Measurements from ENCODE around the gene NFATC3.

Gene NFATC3

DNA sequence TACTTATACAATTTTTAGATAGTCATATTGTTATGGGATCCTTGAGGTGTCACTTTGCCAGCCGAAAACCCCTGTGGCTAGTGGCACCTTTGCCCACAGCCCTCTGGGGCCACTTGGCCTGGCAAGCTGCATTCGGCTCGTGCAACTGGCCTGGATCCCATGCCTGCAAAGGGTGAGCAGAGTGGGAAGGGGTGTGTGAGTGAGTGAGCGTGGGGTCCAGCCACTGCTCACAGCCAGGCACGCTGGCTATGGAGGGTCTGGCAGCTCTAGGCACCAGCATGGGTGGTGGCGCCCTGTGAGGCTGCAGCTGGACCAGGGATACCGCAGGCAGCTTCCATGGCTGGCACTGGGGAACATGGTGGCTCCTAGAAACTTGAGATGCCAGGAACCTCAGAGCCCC, 101.7 kb downstream of the NFATC3 start:
- no peak for DNase-seq (ENCODE audit: low read depth in 2 of 2)

GRCh38 chr16:68187505-68187904, 102.3 kb downstream of the NFATC3 start:
- no peak for DNase-seq (ENCODE audit: low read depth in 2 of 2)

- no peak for DNase-seq (ENCODE audit: low read depth in 2 of 2)
Observed at GRCh38 chr16:68188170-68188569, 103.0 kb downstream of the NFATC3 start.

DNA sequence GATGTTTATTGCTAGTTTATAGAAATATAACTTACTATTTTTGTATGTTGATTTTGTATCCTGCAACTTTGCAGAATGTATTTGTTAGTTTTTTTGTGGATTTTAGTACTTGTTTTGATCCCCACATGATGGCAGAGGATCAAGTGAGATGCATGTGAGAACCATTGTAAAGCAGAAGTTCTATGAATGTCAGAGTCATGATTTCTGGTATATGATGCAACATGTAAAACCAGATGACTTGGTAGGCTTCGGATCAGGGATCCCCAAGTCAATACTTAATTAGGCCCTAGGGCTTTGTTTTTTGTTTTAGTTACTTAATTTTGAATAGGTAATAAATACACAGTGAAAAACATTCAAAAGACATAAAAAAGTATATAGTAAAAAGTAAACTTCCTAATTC, 104.9 kb downstream of the NFATC3 start:
- DNase-seq (ENCODE audit: low read depth in 2 of 2) = no peak

DNA sequence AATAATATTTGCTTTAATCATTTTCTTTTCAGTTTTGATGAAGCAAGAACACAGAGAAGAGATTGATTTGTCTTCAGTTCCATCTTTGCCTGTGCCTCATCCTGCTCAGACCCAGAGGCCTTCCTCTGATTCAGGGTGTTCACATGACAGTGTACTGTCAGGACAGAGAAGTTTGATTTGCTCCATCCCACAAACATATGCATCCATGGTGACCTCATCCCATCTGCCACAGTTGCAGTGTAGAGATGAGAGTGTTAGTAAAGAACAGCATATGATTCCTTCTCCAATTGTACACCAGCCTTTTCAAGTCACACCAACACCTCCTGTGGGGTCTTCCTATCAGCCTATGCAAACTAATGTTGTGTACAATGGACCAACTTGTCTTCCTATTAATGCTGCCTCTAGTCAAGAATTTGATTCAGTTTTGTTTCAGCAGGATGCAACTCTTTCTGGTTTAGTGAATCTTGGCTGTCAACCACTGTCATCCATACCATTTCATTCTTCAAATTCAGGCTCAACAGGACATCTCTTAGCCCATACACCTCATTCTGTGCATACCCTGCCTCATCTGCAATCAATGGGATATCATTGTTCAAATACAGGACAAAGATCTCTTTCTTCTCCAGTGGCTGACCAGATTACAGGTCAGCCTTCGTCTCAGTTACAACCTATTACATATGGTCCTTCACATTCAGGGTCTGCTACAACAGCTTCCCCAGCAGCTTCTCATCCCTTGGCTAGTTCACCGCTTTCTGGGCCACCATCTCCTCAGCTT, 105.8 kb downstream of the NFATC3 start:
- DNase-seq (ENCODE audit: low read depth in 2 of 2) = no peak

GRCh38 chr16:68194251-68194650, 109.1 kb downstream of the NFATC3 start:
- DNase-seq (ENCODE audit: low read depth in 2 of 2) = no peak

DNA sequence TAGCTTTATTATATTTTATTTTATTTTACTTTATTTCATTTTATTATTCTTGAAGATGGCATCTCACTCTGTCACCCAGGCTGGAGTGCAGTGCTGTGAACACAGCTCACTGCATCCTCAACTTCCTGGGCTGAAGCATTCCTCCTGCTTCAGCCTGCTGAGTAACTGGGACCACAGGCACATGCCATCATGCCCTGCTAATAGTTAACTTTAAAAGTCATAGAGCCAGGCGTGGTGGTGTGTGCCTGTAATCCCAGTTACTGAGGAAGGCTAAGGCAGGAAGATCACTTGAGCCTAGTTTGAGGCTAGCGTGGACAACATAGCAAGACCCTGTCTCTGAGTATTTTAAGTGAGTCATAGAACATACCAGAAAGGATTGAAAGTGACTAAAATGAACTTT, 112.1 kb downstream of the NFATC3 start:
- no peak for DNase-seq (ENCODE audit: low read depth in 2 of 2)

DNA sequence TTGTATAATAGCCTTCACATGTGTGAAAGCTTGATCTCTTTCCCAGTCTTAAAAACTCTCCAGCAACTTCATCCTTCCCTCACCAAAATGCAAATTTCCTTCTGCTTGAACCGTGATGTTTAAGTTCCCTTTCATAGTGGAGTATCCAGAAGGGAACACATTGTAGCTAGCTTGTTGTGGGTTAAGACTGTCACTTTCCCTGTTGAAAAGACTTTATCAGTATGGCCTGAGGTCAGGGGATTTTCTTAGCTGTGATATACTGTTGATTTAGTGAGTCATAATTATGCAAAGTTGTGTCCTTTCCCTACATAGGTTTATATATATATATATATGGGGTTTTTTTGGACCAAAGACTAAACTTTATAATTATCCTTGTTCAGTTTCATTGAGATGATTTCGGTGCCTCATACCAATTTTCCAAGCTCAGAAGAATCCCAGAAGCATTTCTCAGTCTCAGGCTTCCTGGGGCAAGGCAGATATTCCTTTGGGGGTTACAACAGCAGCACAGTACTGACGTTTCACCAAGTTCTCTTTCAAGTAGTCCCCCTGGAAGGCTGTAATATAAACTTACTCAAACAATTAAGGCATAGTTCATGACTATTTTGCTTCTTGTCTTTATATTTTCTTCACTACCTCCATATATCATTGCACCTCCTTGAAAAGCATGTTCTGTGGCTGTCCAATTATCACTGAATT, 115.1 kb downstream of the NFATC3 start:
- DNase-seq (ENCODE audit: low read depth in 2 of 2) = no peak

DNA sequence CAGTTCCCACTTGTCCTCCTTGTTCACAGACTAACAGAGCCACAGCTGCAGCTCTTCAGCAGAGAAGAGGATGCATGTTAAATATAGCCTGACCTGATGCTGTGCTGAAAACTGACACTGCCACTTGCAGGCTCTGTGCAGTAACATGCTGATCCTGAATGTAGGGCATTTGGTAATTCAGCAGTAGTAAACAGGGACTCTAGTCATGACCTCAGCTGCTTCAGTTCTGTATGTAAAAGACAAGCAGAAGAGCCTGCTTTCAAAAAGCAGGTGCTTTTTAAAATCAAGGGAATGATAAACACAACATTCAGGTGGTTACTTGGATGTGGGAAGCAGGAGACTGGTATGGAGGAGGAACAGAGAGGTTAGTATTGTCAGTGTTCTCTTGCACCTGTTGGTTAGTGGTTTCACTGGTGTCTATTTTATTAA, 116.9 kb downstream of the NFATC3 start:
- DNase-seq (ENCODE audit: low read depth in 2 of 2) = no peak

- no peak for DNase-seq (ENCODE audit: low read depth in 2 of 2)
Observed at GRCh38 chr16:68206245-68206644, 121.1 kb downstream of the NFATC3 start.

- DNase-seq (ENCODE audit: low read depth in 2 of 2) = no peak
Observed at GRCh38 chr16:68214726-68215125, 129.6 kb downstream of the NFATC3 start.

DNA sequence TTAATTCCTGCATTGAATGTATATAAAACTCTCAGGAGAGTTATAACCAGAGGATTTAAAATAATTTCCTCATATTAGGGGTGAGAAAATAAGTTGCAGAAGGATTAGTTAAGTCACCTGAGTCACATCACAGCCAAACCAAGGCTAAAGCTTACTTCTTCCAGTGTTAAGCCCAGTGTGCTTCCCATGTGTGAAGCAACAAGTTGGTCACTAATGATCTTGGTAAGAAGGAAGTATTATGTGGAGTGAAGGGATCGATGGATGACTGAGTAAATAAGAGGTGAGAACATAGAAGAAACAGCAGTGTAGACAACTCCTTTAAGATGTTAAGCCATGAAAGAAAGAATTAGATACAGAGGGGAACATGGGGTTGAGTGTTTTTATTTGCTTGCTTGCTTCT, 130.1 kb downstream of the NFATC3 start:
- DNase-seq (ENCODE audit: low read depth in 2 of 2) = no peak

- no peak for DNase-seq (ENCODE audit: low read depth in 2 of 2)
Observed at GRCh38 chr16:68216240-68216639, 131.1 kb downstream of the NFATC3 start.

DNA sequence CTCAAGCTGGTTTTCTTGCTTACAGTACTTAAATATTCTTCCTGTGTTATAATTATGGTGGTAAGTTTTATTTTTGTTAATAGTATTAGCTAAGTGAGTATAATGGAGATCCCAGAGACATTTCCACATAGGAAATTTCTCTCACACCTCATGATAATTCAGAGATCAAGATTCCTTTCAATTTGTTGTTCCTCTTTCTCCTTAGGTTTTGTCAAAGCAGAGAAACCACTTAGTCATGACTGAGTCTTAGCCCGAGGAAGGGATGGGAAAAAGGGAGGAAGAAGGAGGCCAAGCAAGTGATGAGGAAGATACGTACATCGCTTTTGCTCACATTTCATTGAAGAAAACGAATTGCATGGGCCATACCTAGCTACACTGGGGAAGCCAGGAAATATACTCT, 132.3 kb downstream of the NFATC3 start:
- no peak for DNase-seq (ENCODE audit: low read depth in 2 of 2)

DNA sequence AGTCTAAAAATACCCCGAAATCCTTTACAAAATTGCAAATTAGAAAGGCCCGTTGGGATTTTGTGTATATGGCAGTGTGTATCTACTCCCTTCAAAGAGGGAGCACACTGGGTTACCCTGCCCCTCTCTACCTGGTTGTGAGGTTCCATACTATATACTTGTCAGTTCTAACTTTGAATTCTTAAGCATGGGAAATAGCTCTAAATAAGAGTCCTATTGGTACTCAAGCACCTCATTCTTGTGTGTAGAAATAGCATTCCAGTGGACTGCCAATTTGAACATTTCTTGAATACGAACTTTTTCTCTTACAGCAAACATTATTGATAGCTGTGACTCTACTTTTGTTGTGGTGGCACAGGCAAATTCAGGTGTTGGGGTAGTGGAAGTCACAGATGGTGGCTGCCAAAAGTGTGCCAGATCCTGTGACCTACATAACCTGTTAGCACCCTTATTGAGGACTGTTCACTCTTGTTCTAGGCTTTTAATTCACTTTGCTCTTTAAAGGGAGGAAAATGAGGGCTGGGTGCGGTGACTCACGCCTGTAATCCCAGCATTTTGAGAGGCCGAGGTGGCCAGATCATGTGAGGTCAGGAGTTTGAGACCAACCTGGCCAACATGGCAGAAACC, 134.7 kb downstream of the NFATC3 start:
- DNase-seq (ENCODE audit: low read depth in 2 of 2) = no peak

- no peak for DNase-seq (ENCODE audit: low read depth in 2 of 2)
Observed at GRCh38 chr16:68223072-68223471, 137.9 kb downstream of the NFATC3 start.

DNA sequence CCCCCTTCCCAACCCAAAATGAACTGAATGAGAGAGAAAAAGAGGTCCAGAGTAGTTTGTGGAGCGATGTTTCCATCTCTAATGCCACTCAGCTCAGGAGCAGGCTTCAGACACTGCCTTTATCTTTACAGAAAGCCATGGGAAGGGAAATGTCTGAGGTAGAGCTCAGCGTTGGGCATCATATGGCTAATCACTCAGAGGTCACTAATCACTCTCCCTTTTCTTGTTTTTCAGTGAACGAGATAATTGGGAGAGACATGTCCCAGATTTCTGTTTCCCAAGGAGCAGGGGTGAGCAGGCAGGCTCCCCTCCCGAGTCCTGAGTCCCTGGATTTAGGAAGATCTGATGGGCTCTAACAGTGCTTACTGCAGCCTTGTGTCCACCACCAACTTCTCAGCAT, 140.9 kb downstream of the NFATC3 start:
- no peak for DNase-seq (ENCODE audit: low read depth in 2 of 2)

- DNase-seq (ENCODE audit: low read depth in 2 of 2) = no peak
Observed at GRCh38 chr16:68227183-68227793, 142.1 kb downstream of the NFATC3 start.

- no peak for DNase-seq (ENCODE audit: low read depth in 2 of 2)
Observed at GRCh38 chr16:68227850-68228553, 142.8 kb downstream of the NFATC3 start.

DNA sequence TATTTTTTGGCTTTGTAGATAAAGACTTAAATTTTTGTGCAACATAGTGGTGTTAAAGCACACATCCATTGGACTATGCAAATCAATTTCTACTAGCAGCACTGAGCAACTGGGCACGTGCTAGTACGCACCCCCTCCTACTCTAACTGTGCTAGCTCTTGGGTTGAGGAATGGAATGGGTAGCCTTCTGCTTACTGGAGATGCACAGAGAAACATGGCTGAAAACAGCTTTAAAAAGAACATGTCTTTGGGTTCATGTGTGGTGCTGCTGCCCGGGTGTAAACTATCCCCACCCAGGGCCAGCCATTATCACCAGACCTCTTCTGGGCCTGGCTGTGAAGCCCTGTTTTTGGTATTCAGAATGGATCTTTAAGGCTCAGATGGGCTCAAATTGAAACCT, 143.5 kb downstream of the NFATC3 start:
- no peak for DNase-seq (ENCODE audit: low read depth in 2 of 2)

GRCh38 chr16:68229431-68230175, 144.4 kb downstream of the NFATC3 start:
- DNase-seq (ENCODE audit: low read depth in 2 of 2) = no peak

All from stimulated activated CD8-positive, alpha-beta memory T cell treated with anti-CD3 and anti-CD28 coated beads, Interleukin-7, amount 100 ng/mL, for 4 hours (primary cell).